HL-60 (cell line): ENCODE data around the gene CDCA4.

Experiments
- CTCF ChIP-seq: IDR thresholded peaks from one replicate; pipeline ENCODE4 v1.5.1; 2011; ENCODE audit warnings: low read length, control low read depth, inconsistent platforms; ENCODE audit not compliant: insufficient read depth
- GABPA ChIP-seq: IDR thresholded peaks from 2 replicates; pipeline ENCODE4 v1.6.1; 2012; ENCODE audit warnings: low read depth
- POLR2AphosphoS5 ChIP-seq: IDR thresholded peaks from 2 replicates; pipeline ENCODE4 v1.6.1; 2012; ENCODE audit warnings: low read depth
- REST ChIP-seq: IDR thresholded peaks from 2 replicates; pipeline ENCODE4 v1.6.1; 2012; ENCODE audit warnings: low read depth; ENCODE audit not compliant: insufficient replicate concordance

- TF ChIP-seq CTCF (no peak), POLR2AphosphoS5 (no peak), GABPA (no peak), REST (no peak)
Measured at GRCh38 chr14:105056303-105056831, 35.5 kb upstream of the CDCA4 start.
